Stimulated activated CD8-positive, alpha-beta memory T cell treated with anti-CD3 and anti-CD28 coated beads, Interleukin-12 subunit alpha, Interleukin-12 subunit beta, amount 100 ng/mL, for 1 hour (primary cell): Measurements from ENCODE around the gene ABCD4.
"Not testable (repeated sequence)": the region's sequence is repeated elsewhere in the genome, so short reads cannot be mapped to it uniquely, and the experiment has no call there.

Experiments used
- DNase-seq: peaks from one replicate; pipeline ENCODE4 v3.0.0-alpha.2; 2020; ENCODE audit warnings: low read depth

Gene ABCD4

DNA sequence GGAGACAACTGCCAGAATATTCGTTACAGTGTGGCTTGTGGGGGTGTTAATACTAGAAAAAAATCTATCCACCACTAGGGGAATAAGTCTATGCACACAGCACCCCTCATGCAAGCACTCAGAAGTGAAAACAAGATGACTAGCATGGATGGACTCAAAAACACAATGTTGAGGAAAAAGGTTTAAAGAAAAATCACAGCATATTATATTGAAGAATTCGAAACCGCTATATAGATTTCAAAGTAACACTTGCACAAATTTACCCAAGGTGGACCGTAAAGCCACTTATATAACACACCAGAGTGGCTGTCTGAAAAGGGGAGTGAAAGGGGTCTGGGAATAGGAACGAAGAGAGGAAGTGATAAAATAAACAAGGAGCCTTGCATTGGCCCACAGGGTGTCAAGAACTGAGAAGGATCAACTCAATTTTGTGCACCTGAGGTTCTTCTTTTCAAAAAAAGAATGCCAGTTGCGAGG lies 544 bp downstream of the ABCD4 start:
- DNase-seq: no peak

DNA sequence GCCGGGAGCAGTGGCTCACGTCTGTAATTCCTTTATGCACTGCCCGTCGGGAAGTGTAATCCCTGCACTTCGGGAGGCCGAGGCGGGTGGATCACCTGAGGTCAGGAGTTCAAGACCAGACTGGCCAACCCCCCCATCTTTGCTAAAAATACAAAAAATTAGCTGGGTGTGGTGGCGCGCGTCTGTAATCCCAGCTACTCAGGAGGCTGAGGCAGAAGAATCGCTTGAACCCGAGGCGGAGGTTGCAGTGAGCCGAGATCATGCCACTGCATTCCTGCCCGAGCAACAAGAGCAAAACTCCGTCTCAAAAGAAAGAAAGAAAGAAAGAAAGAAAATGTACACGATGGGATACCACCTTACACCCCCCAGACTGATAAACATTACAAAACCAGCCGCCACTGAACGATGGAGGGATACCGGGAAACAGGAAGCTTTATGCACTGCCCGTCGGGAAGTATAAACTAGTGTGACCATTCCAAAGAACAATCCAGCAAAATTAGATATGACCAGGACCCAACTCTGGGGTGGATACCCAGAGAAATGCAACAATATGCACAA lies 1.1 kb downstream of the ABCD4 start:
- no peak for DNase-seq

DNA sequence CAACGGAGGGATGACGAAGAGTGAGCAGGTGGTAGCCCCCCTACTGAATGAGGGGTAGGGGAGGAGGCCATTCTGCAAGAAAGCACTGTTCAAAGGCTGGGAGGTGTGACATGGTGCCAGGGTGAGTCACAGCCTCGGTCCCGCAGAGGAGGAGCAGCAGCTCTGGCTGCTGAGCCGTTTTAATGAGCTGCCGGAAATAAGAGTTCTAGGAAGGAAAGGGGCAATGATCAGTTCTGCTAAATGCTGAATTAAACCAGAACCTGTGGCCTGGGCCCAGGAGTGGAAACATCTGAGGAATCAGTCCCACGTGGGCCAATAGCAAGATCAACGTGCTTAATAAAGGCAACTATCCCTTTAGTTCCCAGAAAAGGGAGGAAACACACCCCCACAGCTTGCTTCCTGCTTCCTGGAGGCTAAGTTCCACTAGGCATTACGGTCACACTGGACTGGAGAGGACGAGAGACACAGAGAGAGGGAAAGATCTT lies 3.6 kb downstream of the ABCD4 start:
- DNase-seq: no peak

DNA sequence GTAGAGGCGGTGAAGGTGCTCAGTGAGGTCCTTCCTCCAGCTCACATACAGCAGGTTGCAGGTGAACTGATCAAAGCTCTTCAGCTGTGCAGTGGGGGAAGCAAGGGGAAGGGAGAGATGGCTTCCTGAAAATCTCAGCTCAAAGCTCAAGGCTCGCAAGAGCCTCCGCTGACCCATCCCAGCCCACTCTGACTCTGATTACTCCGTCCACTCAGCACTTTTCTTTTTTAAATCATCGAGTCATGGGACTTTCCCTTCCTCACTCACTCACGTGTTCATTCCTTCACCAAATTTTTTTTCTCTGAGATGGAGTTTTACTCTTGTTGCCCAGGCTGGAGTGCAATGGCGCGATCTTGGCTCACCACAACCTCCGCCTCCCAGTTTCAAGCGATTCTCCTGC lies 4.7 kb downstream of the ABCD4 start:
- no peak for DNase-seq

DNA sequence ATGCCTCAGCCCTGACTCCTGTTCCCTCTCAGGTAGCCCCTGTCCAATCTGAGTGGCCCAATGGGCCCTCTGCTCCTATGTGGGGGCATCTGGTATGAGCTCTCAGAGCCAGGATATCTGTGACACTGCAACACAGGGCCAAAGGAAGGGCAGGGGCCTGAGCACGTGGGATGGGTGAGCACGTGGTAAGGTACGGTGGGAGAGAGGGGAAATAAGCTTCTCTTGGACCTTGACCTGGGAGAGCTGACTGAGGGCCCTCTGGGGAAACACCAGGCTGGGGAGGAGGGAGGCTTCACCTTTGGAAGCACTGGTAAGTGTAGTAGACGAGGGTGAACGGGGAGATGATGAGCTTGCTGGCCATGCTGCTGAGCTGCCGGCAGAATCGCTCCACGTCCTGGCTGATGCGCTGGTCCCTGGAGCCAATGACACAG lies 6.7 kb downstream of the ABCD4 start:
- no peak for DNase-seq

DNA sequence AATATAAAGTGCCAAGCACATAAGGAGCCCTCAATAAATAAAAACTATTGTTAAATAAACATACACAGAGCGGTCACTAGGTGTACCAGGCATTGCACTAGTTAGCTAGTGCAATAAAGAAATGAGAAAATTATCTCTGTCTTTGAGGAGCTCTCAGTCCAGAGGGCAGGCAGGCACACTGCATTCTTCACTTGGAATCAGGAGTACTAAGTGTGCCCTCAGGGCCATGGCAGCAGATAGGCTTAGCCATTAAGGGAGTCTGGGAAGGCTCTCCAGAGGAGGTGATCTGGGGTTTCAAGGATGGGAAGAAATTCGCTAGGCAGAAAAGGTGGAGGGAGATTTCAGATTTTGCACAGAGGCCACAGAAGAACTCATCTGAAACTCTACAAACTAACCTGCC lies 9.1 kb downstream of the ABCD4 start:
- no peak for DNase-seq

DNA sequence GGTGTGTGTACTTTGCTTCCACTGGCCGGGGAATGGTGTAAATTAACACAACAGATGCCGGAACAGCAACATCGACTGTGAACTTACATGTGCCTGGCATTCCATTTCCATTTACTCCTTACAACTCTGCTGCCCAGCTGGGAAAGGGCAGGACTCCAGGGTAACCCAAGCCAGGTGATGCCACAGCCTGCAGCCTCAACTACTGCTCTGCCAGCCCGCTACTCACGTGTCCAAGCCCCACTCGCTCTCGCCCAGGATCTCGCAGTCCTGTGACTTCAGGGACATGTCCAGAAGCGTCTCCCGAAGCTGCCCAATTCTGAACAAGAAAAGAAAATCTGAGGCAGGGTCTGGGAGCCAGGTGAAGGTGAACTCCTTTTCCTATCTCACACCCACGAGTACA lies 10.7 kb downstream of the ABCD4 start:
- no peak for DNase-seq

DNA sequence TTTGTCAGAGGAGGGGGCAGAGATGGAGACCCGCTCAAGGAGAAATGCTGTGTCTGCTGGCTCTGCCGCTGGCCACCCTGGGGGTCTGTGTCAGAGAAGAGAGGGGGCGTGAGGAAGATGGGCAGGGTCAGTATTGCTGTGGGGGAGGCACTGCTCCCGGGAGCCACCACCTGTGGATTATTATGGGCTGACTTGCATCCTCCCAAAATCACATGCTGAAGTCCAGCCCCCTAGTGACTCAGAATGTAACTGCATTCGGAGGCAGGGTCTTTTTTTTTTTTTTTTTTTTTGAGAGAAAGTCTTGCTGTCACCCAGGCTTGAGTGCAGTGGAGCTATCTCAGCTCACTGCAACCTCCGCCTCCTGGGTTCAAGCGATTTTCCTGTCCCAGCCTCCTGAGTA lies 12.3 kb downstream of the ABCD4 start:
- DNase-seq: no peak

DNA sequence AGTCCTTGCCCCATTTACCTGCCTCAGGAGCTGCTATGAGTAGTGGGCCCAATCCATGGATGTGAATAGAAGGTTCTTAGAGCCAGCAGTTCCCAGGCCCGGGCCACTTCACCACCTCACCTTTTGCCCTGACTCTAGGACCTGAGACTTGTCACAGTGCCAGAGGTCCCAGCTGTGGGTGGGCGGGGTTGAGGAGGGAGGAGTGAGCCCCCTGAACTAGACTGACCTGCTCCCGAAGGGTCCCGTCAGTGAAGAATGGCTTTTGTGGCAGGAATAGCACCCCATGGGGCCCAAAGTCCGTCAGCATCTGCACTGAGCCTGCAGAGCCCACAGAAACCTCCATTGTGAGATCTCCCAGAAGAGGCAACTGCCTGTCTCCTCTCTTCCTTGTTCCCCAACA lies 12.9 kb downstream of the ABCD4 start:
- DNase-seq: no peak

DNA sequence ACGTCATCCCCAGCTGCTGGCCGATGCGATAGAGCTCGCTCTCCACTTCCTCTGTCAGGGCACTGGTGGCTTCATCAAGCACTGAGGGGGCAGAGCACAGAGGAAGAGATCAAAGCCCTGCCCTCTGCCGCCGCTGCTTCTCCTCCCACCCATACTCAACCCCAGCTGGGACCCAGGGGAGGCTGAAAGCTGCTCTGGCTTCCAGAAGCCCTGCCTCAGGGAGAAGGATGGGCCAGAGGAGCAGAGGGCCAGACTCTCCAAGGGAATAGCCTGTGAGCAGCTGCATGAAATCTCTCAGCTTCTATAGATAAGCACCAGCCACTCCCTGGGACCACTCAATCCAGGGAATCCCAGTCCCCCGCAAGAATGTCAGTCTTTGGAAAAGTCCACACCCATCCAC lies 16.0 kb downstream of the ABCD4 start:
- DNase-seq: no peak

DNA sequence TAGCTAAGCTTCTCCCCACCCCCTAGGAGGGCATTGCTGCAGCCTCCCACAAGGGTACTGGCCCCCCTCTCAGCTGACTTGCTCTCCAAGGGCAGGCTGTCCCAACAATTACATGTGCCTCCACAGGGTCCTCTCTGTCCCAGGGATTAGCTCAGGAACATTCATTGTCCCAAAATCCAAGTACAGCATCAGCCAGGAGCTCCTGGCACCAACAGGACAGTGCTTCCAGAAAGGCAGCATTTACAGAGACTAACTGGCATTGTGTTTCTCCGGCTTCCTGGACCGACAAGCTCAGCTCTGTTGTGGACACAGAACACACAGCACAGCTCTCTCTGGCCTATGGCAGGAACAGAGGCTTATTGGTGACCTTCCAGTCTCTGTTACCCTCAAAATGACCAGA lies 21.7 kb downstream of the ABCD4 start:
- DNase-seq: no peak

DNA sequence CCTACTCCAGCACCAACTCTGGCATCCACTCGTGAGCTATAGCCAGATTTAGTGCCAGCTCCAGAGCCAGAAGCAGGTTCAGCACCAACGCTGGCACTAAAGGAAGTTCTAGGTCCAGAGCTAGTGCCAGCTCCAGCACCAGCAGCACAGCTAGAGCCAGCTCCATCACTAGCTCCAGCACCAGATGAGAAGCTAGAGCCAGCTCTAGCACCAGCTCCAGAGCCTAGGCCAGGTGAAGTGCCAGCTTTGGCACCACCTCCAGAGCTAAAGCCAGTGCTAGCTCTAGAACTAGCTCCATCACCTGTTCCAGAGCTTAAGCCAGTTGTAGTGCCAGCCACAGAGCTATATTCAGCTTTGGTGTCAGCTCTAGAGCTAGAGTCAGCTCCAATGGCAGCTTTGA lies 24.7 kb downstream of the ABCD4 start:
- no peak for DNase-seq

DNA sequence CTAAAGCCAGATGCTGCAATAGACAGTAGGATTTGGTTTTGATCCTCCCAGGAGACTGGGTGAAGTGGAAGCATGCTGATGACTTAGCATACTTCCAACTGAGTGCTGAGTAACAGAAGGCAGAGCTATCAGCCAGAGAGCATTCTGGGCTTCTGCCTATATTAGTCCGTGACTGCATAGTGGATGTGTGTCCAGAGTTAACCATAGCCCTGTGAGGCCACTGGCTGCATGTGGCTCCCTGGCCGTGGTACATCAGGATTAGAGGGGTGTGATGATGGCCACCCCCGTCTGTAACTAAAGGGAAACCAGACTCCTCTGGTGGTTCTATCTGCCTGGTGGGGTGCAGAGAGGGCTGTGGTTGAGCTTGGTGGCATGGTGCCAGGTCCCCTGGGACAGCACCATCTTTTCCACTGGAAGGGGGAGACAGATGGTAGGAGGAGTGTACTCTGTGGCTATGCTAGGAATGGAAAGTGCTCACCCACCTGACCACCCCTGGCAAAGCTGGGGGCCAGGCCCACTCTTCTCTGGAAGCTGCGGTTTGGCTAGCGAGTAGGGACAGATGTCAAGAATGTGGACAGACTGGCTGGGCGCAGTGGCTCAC lies 27.4 kb downstream of the ABCD4 start:
- no peak for DNase-seq

DNA sequence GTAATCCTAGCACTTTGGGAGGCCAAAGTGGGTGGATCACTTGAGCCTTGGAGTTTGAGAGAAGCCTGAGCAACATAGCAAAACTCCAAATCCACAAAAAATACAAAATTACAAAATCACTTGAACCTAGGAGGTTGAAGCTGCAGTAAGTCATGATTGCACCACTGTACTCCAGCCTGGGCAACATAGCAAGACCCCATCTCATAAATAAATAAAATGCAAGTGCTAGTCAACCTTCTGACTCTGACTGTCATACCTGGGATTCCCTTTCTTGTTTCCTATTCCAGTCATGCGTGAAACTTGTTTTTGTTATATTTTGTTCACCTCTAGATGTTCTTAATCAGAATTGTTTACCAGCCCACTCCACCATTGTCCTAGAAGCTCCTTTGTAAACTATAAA lies 31.4 kb downstream of the ABCD4 start:
- DNase-seq: no peak

DNA sequence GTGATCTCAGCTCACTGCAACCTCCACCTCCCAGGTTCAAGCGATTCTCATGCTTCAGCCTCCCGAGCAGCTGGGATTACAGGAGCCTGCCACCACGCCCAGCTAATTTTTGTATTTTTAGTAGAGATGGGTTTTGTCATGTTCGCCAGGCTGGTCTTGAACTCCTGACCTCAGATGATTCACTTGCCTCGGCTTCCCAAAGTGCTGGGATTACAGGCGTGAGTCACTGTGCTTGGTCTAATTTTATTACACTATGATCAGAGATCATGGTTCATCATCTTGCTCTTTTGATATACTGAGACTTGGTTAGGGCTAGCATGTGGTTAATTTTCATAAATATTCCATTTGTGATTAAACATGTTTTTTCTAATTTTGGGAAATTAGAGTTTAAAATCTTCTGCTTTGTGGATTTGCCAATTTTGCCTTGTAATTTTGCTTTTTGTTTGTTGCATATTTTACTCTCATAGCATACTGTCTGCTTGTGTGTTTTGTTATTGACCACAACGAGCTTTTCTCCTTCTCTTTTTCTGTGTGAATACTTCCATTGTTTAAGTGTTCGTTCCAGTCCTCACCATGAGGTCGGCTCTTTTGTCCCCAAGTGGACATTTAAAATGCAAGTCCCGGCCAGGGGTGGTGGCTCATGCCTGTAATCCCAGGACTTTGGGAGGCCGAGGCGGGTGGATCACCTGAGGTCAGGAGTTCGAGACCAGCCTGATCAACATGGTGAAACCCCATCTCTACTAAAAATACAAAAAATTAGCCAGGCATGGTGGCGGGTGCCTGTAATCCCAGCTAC lies 32.2 kb downstream of the ABCD4 start:
- not testable (repeated sequence) for DNase-seq

DNA sequence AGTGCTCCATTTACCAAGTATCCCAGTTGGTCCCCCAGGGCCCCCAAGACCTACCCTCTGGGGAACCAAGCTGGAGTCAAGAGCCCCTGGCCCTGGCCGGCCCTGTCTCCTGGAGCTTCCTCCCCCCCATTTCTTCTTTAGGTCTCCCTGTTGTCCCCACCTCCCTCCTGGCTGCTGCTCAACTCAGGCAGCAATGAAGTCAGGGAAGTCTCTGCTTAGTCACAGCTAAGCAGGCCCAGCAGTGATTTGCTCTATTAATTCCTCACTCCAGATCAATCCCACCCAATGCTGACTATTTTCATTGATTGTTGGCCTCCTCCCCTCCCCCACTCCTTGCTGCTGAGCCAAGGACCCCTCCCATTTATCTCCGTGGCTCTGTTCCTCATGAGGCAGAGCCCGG lies 35.1 kb downstream of the ABCD4 start:
- DNase-seq: no peak

DNA sequence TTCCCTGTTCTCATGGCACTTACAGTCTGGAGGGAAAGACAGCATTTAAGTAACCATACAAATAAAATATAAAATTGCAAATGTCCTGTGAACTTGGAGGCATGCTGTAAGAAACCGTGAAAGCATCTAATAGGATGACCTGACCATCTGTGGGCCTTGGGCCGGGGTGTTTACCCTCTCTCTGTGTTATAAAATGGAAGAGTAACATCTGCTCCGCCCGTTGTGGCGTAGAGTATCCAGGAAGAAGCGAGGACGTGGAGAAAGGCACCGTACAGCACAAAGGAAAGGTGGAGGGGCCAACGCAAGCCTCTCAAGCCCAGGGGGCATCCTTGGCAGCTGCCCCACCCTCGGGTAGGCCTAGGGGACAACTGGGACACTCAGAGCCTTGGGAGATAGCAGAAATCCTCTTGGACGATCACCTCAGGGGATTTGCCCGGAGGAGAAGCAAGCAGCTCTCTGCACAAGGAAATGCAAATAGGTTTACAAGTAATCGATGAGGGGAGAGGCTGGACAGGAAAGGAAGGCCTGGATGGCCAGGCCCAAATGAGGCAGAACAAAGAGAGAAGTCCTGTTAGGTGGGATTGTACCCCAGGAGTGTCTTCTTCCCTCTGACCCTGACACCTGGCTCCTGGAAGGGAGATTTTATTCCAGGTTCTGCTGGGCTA lies 37.3 kb downstream of the ABCD4 start:
- DNase-seq: no peak

DNA sequence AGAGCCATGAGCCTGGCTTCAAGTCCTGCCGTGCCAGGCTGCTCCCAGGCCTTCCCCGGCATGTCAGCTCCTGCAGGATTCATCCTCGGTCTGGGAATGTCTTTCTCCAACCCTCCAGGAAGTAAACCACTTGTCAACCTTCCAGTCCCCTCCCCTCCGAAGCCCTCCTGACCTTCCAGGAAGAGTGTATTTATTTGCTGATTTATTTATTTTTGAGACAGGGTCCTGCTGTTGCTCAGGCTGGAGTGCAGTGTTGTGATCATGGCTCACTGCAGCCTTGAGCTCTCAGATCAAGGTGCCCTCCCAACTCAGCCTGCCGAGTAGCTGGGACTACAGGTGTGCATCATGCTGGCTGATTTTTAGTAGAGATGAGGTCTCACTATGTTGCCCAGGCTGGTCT lies 38.8 kb downstream of the ABCD4 start:
- no peak for DNase-seq

DNA sequence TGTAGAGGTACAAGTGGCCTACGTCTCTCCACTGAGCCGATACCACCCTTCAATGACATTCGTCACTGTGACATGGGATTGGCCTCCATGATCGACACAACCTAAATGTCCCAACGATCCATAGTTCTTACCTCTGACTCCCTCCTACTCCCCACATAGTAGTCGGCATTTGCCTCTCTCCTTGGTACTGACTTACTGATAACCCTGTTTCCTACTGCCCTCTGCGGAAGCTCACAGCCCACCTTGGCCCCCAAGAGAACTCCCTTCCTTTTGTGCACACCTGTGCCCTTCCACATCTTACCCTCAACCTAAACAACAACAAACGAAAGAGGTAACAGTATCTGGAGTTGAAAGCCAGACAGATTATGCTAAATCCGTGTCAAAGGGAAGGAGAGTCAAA lies 39.6 kb downstream of the ABCD4 start:
- no peak for DNase-seq

DNA sequence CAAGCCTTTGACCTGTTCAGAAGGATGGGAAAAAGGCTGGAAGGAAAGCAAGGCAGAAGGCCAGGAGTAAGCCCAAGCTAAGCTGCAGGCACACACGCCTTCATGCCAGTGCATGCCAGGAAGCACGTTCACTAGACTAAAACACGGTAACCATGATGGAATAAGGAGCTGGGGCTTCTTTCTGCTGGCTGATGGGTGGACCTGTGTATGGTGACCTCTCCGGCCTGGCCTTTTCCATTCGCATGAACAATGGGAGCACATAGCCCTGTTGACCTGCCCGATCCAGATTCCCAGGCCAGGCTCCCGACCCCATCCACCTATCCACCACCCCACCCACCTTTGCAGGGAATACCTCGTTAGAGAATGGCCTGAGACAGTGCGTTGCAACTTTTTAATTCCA lies 40.7 kb downstream of the ABCD4 start:
- DNase-seq: no peak

DNA sequence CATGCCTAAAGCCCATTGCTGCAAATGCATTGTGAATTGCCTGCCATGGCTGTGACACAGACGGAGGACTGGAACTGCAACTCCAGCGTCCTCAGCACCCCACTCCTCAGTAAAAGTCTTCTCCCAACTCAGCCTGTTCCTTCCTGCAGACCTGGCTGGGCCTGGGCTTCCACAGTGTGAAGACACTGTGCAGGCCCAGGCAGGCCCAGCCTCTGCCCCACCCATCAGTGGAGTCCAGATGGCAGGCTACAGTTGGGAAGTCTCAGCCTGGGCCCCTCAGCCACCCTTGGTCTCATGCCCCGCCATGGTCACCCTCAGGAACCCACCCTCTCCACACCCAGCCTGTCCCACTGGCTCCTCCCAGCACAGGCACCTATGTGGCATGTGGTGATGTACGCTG lies 41.4 kb downstream of the ABCD4 start:
- DNase-seq: no peak

DNA sequence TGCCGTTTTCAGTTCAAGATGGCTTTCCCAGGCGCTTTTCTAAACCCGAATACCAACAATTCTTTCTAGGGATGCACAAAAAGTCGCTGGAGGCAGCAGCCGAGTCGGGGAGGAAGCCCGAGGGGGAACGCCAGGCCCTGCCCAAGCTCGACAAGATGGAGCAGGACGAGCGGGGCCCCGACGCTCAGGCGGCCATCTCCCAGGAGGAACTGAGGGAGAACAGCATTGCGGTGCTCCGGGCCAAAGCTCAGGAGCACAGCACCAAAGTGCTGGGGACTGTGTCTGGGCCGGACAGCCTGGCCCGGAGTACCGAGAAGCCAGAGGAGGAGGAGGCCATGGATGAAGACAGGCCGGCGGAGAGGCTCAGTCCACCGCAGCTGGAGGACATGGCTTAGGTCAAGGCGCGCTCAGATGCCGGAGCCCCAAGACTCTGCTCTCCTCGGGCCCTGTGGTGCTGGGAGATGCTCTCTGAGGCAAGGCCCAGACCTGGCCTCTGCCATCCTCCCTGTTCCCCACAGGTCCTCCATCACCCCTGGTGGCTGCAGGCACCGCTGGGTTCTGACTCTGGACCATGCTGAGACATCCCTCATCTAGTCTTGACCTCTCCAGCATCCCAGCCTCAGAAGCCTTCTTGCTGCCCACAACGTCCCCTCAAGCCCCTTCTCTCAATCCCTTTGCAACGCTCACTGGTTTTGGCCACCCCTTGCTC lies 42.1 kb downstream of the ABCD4 start:
- no peak for DNase-seq
